ENCODE measurements around the gene GSK3A. TPM values are rescaled to one million over a fixed set of nuclear protein-coding genes. Genes with fewer than 3 reads are reported as not detected.
A peak's percentile ranks its signal among the peaks of the same experiment; 100 is the strongest.

Gene GSK3A
- total RNA-seq, 1 donor from 2014 or later: 42.0 TPM

GRCh38 chr19:42276821-42277220 lies 34.4 kb upstream of the GSK3A start:
- Mint-ChIP-seq H3K27me3 (ENCODE audit: low read depth) (no peaks in the 10 kb centered on the region), H3K4me1 (ENCODE audit: low read depth) (peaks cover 50% of the 10 kb centered on the region), H3K36me3 (ENCODE audit: low read depth) (peaks cover 15% of the 10 kb centered on the region), H3K4me3 (ENCODE audit: unreplicated experiment) (no peak overlapping the region), H3K27ac (ENCODE audit: unreplicated experiment) (peak overlapping the region; percentile 94), H3K9me3 (ENCODE audit: low read depth) (no peaks in the 10 kb centered on the region)
- TF ChIP-seq CTCF (IDR thresholded peaks at IDR 0.05): no peak
- no peak for DNase-seq (ENCODE audit: low spot score)

GRCh38 chr19:42276284-42276683 lies 33.9 kb upstream of the GSK3A start:
- H3K4me1 Mint-ChIP-seq (ENCODE audit: low read depth): peaks cover 53% of the 10 kb centered on the region
- H3K4me3 Mint-ChIP-seq (ENCODE audit: unreplicated experiment): no peak overlapping the region

GRCh38 chr19:42275517-42275916 lies 33.1 kb upstream of the GSK3A start:
- H3K27ac Mint-ChIP-seq (ENCODE audit: unreplicated experiment): peak overlapping the region; percentile 83
- peaks cover 15% of the 10 kb centered on the region for H3K36me3 Mint-ChIP-seq (ENCODE audit: low read depth)
- H3K4me3 Mint-ChIP-seq (ENCODE audit: unreplicated experiment): no peak overlapping the region

More at GRCh38 chr19:42276284-42276683, 33.9 kb upstream of the GSK3A start:
- Mint-ChIP-seq H3K36me3 (ENCODE audit: low read depth) (peaks cover 15% of the 10 kb centered on the region), H3K27me3 (ENCODE audit: low read depth) (no peaks in the 10 kb centered on the region), H3K9me3 (ENCODE audit: low read depth) (no peaks in the 10 kb centered on the region), H3K27ac (ENCODE audit: unreplicated experiment) (peak overlapping the region; percentile 83)
- no peak for TF ChIP-seq CTCF (IDR thresholded peaks at IDR 0.05)
- no peak for DNase-seq (ENCODE audit: low spot score)

GRCh38 chr19:42275103-42275502 lies 32.7 kb upstream of the GSK3A start:
- no peak for TF ChIP-seq CTCF (IDR thresholded peaks at IDR 0.05)
- no peaks in the 10 kb centered on the region for H3K27me3 Mint-ChIP-seq (ENCODE audit: low read depth)
- no peaks in the 10 kb centered on the region for H3K9me3 Mint-ChIP-seq (ENCODE audit: low read depth)
- no peak overlapping the region for H3K4me3 Mint-ChIP-seq (ENCODE audit: unreplicated experiment)
- DNase-seq (ENCODE audit: low spot score): no peak
- peaks cover 64% of the 10 kb centered on the region for H3K4me1 Mint-ChIP-seq (ENCODE audit: low read depth)
- H3K36me3 Mint-ChIP-seq (ENCODE audit: low read depth): peaks cover 15% of the 10 kb centered on the region
- H3K27ac Mint-ChIP-seq (ENCODE audit: unreplicated experiment): peak overlapping the region; percentile 76

More at GRCh38 chr19:42275517-42275916, 33.1 kb upstream of the GSK3A start:
- no peak for TF ChIP-seq CTCF (IDR thresholded peaks at IDR 0.05)
- Mint-ChIP-seq H3K9me3 (ENCODE audit: low read depth) (no peaks in the 10 kb centered on the region), H3K4me1 (ENCODE audit: low read depth) (peaks cover 60% of the 10 kb centered on the region), H3K27me3 (ENCODE audit: low read depth) (no peaks in the 10 kb centered on the region)
- DNase-seq (ENCODE audit: low spot score): no peak

GRCh38 chr19:42274065-42274682 lies 31.8 kb upstream of the GSK3A start:
- Mint-ChIP-seq H3K27me3 (ENCODE audit: low read depth) (no peaks in the 10 kb centered on the region), H3K36me3 (ENCODE audit: low read depth) (peaks cover 15% of the 10 kb centered on the region), H3K4me3 (ENCODE audit: unreplicated experiment) (no peak overlapping the region), H3K4me1 (ENCODE audit: low read depth) (peaks cover 64% of the 10 kb centered on the region), H3K27ac (ENCODE audit: unreplicated experiment) (peak overlapping the region; percentile 24), H3K9me3 (ENCODE audit: low read depth) (no peaks in the 10 kb centered on the region)
- TF ChIP-seq CTCF (IDR thresholded peaks at IDR 0.05): no peak
- no peak for DNase-seq (ENCODE audit: low spot score)
